Heart left ventricle (tissue), 13 donors: ENCODE results near the gene RPL37A.

Experiments used
- POLR2A ChIP-seq, 2 donors: fragments of 450-650 bp; IDR thresholded peaks; one replicate each; pipeline ENCODE4 v1.6.1; 2017; ENCODE audit warnings: antibody characterized with exemption in 2 of 2, mild to moderate bottlenecking in 2 of 2, moderate library complexity in 2 of 2
- TF ChIP-seq, protein P1 (sequence below), 12 donors: fragments of 200-600 bp; sonication (generic) in 4 of 12; IDR thresholded peaks; one replicate each; pipeline versions ENCODE4 v1.5.0 to v1.8.0; 2018 to 2022; ENCODE audit warnings: antibody characterized with exemption in 12 of 12, mild to moderate bottlenecking in 5 of 12
- donor health status: ischemic (EF 13 %, LVEDD 7.1; RV severe dilation, severe dysfunction).
- donor health status: DM: no; HTN: yes; CAD: no.
- donor health status: DM: no; HTN: no; CAD: no.
- donor health status: ischemic (EF 25% LVEDD 6.9; RV normal size, moderate dysfunction).
- donor health status: ischemic (EF 25% LVEDD 5.7; RV mildly dilated, moderate dysfunction).
- donor health status: ischemic (EF 35%, LVEDD 5.7; RV mildly dilated, moderate dysfunction).
- donor health status: nonischemic (EF 11% LVEDD 7.7; RV severe dilation, severe dysfunction).
- donor health status: DM: yes; HTN: yes; CAD: no.
- donor health status: PGD.
- donor health status: ischemic (EF 29% LVEDD 5.4; RV normal size, mild dysfunction).
- donor health status: nonischemic (EF 23%, LVEDD 6.1; RV moderate dilation, normal function).

DNA sequence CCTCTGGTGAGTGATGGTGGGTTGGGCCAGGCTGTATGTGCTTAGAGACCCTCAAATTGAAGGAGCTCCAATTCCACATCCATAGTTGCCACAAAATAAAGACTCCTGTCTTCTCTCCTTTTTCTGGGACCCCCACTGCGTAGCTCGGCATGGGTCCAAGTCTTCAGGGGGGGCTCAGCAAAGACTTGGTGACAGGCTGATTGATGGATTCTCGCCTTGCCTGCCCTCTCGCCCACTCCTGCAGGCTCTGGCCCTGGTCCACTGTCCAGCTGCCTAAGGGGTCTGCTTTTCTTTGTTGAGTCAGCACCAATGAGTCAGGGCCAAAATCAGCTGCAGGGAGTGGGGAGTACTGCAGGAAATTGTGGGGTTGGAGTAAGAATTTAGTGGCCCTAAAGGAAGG, 21.5 kb downstream of the RPL37A start:
- TF ChIP-seq, protein P1, sequence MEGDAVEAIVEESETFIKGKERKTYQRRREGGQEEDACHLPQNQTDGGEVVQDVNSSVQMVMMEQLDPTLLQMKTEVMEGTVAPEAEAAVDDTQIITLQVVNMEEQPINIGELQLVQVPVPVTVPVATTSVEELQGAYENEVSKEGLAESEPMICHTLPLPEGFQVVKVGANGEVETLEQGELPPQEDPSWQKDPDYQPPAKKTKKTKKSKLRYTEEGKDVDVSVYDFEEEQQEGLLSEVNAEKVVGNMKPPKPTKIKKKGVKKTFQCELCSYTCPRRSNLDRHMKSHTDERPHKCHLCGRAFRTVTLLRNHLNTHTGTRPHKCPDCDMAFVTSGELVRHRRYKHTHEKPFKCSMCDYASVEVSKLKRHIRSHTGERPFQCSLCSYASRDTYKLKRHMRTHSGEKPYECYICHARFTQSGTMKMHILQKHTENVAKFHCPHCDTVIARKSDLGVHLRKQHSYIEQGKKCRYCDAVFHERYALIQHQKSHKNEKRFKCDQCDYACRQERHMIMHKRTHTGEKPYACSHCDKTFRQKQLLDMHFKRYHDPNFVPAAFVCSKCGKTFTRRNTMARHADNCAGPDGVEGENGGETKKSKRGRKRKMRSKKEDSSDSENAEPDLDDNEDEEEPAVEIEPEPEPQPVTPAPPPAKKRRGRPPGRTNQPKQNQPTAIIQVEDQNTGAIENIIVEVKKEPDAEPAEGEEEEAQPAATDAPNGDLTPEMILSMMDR (IDR thresholded peaks at IDR 0.05): no peak
- TF ChIP-seq POLR2A (IDR thresholded peaks at IDR 0.05): no peak
